Measurements from ENCODE around the gene JUND. TPM values are rescaled to one million over a fixed set of nuclear protein-coding genes. Genes with fewer than 3 reads are reported as not detected.
A peak's percentile ranks its signal among the peaks of the same experiment; 100 is the strongest.

The JUND gene
- total RNA-seq, 6 donors from 2014 or later = 281 to 1,101 (median 639) TPM

- DNase-seq = peak in 1 of 2 donors; percentile 69
- H3K36me3 ChIP-seq = peaks cover 0 to 66% (median 43%) of the 10 kb centered on the region in 4 donors
Observed at GRCh38 chr19:18312092-18312534, 30.7 kb upstream of the JUND start.

GRCh38 chr19:18311502-18312091 is 30.2 kb upstream of the JUND start:
- no peak for TF ChIP-seq POLR2AphosphoS5 (IDR thresholded peaks at IDR 0.05)
- TF ChIP-seq POLR2A (IDR thresholded peaks at IDR 0.05) = no peak
- TF ChIP-seq CTCF (IDR thresholded peaks at IDR 0.05) = no peak
- no peak for TF ChIP-seq EP300 (IDR thresholded peaks at IDR 0.05)
- Histone ChIP-seq H3K9me3 (no peaks in the 10 kb centered on the region), H3K4me3 (no peak overlapping the region), H3K27ac (peak overlapping the region in 1 of 4 donors; percentile 4), H3K27me3 (no peaks in the 10 kb centered on the region), H3K36me3 (peaks cover 0 to 66% (median 43%) of the 10 kb centered on the region in 4 donors), H3K4me1 (peaks cover 2 to 18% (median 8%) of the 10 kb centered on the region in 4 donors)
- DNase-seq = peak in 1 of 2 donors; percentile 66
- 92 to 93% methylated on average over 4 to 19 of the region's 22 CpGs for whole genome bisulfite sequencing, 2 donors
- ATAC-seq (ENCODE audit: low FRiP score in 2 of 2) = no peak

More at GRCh38 chr19:18312092-18312534, 30.7 kb upstream of the JUND start:
- WGBS, 2 donors = 97 to 100% methylated on average over 1 to 10 of the region's 11 CpGs
- Histone ChIP-seq H3K4me1 (peaks cover 0 to 12% (median 7%) of the 10 kb centered on the region in 4 donors), H3K9me3 (no peaks in the 10 kb centered on the region), H3K4me3 (no peak overlapping the region), H3K27me3 (no peaks in the 10 kb centered on the region), H3K27ac (peak overlapping the region in 1 of 4 donors; percentile 4)
- no peak for TF ChIP-seq CTCF (IDR thresholded peaks at IDR 0.05)
- no peak for TF ChIP-seq POLR2AphosphoS5 (IDR thresholded peaks at IDR 0.05)
- no peak for TF ChIP-seq POLR2A (IDR thresholded peaks at IDR 0.05)
- TF ChIP-seq EP300 (IDR thresholded peaks at IDR 0.05) = no peak
- no peak for ATAC-seq (ENCODE audit: low FRiP score in 2 of 2)

GRCh38 chr19:18310966-18311365 is 29.5 kb upstream of the JUND start:
- no peaks in the 10 kb centered on the region for H3K27me3 ChIP-seq
- H3K9me3 ChIP-seq = no peaks in the 10 kb centered on the region
- H3K4me3 ChIP-seq = no peak overlapping the region
- no peak for ATAC-seq (ENCODE audit: low FRiP score in 2 of 2)
- peak in 1 of 2 donors; percentile 56 for DNase-seq
- no peak for TF ChIP-seq CTCF (IDR thresholded peaks at IDR 0.05)
- no peak for TF ChIP-seq POLR2AphosphoS5 (IDR thresholded peaks at IDR 0.05)
- TF ChIP-seq EP300 (IDR thresholded peaks at IDR 0.05) = no peak
- TF ChIP-seq POLR2A (IDR thresholded peaks at IDR 0.05) = no peak
- peaks cover 0 to 66% (median 43%) of the 10 kb centered on the region in 4 donors for H3K36me3 ChIP-seq
- 69 to 94% methylated on average over 3 to 9 of the region's 13 CpGs for WGBS, 2 donors
- peak overlapping the region in 2 of 4 donors; percentile 3 to 16 for H3K27ac ChIP-seq
- H3K4me1 ChIP-seq = peaks cover 2 to 24% (median 14%) of the 10 kb centered on the region in 4 donors

- TF ChIP-seq EP300 (IDR thresholded peaks at IDR 0.05) (no peak), POLR2A (IDR thresholded peaks at IDR 0.05) (no peak), CTCF (IDR thresholded peaks at IDR 0.05) (no peak), POLR2AphosphoS5 (IDR thresholded peaks at IDR 0.05) (no peak)
- 78 to 90% methylated on average over 18 to 23 of the region's 23 CpGs for WGBS, 2 donors
- H3K27me3 ChIP-seq = no peaks in the 10 kb centered on the region
- no peak for ATAC-seq (ENCODE audit: low FRiP score in 2 of 2)
- DNase-seq = no peak
- no peaks in the 10 kb centered on the region for H3K9me3 ChIP-seq
- H3K4me3 ChIP-seq = no peak overlapping the region
- H3K27ac ChIP-seq = peak overlapping the region in 2 of 4 donors; percentile 3 to 16
- H3K36me3 ChIP-seq = peaks cover 0 to 61% (median 43%) of the 10 kb centered on the region in 4 donors
- peaks cover 8 to 30% (median 21%) of the 10 kb centered on the region in 4 donors for H3K4me1 ChIP-seq
Observed at GRCh38 chr19:18310118-18310909, 28.9 kb upstream of the JUND start.
